Cardiac septum (tissue), 1 donor: ENCODE measurements around the gene ENOX1. TPM values are rescaled to one million over a fixed set of nuclear protein-coding genes. Genes with fewer than 3 reads are reported as not detected.

Source experiments
- DNase-seq: peaks from one replicate; pipeline ENCODE4 v3.0.0-alpha.2; 2020; ENCODE audit warnings: low spot score
- intact Hi-C: fragments of 100-400 bp; cut with DNase I; formaldehyde crosslinking; loops from one replicate; pipeline ENCODE4 v1.14.0; 2022
- total RNA-seq: library from RNA; stranded (reverse); fragmentation: NEBNext Ultra II Directional; extraction: Animal tissue kit (Norgen Biotek cat#: 25700); gene quantifications from one replicate; pipeline ENCODE4 v1.2.1, GENCODE V29; 2021
- donor health status: DM: no; HTN: no; CAD: no.

Gene ENOX1
- total RNA-seq, 1 donor from 2014 or later, result 6.6 TPM

- intact Hi-C loops, result no loop called here
- no peak for DNase-seq
These were observed 213.4 kb downstream of the ENOX1 start for GRCh38 chr13:43573361-43573740.

GRCh38 chr13:43572656-43573360 lies 214.0 kb downstream of the ENOX1 start:
- intact Hi-C loops, result no loop called here
- no peak for DNase-seq

DNA sequence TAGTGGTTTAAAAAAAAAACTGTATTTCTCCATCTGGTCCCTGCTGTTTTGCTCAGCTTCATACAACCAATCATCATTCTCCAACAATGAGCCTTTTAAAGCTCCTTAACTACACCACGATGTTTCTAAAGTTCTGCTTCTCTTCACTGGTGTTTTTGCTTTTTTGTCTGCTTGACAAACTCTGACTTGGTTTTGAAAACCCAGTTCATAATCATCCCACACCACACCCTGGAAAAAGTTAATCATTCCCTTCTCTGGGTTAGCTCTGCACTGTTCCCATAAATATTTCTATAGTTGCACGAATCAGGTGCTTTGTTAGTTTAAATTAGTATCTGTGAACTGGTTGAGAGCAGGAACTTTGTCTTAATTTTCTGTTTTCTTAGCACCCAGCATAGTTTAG lies 217.1 kb downstream of the ENOX1 start:
- intact Hi-C loops, result no loop called here
- no peak for DNase-seq

DNA sequence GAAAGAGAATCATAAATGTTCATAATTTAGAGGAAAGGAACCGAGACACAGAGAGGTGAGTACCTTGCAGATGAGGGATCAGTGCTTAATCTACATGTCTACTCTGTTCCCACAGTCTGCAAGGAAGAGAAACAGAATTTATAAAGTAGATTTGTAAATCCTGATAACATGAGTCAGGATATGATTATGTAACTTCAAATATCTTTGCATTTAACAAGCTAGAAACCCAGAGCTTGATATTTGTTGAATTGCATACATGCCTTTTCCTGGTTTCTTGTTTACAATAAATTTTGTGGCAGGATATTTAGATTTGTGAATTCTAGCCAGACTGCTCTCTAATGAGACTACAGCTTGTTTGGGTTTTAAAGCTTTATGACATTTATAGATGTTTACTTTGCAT lies 219.2 kb downstream of the ENOX1 start:
- DNase-seq, result no peak
- intact Hi-C loops, result no loop called here

- intact Hi-C loops, result no loop called here
- DNase-seq, result no peak
These were observed 221.8 kb downstream of the ENOX1 start for GRCh38 chr13:43564952-43565351.

DNA sequence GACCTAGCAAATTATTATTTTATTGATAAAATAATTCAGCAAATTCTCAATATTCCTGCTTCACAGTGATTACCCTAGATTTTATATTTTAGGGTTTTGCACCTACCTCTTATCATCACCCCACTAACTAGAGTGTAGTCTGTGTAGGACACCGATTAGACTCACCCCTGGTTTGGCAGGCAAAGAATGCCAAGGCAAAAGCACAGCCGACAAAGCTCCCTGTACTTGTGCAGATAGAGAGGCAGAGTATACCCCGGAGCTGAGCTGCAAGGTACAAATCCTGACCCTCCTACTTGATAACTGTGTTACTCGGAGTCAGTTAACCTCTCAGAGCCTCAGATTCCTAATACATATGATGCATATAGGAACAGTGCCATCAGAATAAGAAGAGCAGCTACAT lies 225.7 kb downstream of the ENOX1 start:
- DNase-seq, result no peak
- intact Hi-C loops, result no loop called here

- intact Hi-C loops, result no loop called here
These were observed 227.8 kb downstream of the ENOX1 start for GRCh38 chr13:43558939-43559338.

DNA sequence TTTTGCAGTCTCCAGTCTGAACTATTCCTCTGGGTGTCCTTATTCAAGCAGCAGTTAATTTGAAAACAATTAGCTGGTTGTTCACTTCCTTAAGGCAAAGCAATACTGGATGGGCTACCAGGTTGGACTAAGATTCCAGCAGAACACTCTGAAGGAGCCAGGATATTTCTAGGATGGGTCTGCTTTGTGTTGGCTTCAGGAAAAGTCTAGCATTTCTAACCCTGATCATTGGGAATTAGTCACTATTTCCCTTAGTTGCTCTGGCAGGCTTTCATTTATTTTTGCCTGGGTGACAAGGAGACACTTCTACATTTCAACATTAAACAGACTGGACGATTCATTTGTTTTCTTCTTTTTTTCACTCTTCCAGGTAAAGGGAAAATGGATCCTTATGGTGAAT lies 228.4 kb downstream of the ENOX1 start:
- DNase-seq, result no peak
- intact Hi-C loops, result no loop called here

More at GRCh38 chr13:43558939-43559338, 227.8 kb downstream of the ENOX1 start:
- DNase-seq, result no peak

- intact Hi-C loops, result no loop called here
- no peak for DNase-seq
These were observed 231.1 kb downstream of the ENOX1 start for GRCh38 chr13:43555667-43556066.

GRCh38 chr13:43551897-43552456 lies 234.8 kb downstream of the ENOX1 start:
- intact Hi-C loops, result no loop called here
- DNase-seq, result no peak

DNA sequence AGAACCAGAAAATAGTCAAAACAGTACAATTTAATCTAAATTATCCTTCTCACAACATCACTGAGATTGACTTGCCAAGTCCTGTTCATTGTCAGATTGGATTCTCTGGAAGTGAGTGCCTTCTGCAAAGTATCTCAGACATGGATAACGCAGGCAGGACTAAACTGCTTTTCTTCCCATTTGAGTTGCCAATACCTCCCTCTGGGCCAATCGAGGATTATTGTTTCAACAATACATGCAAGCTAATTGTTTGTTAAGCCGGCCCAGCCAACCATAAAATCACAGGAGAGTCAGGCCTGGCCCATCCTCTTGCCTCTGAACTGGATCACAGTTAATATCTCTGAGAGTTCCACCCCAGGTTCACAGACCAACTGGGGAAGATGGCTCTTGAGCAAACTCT lies 240.0 kb downstream of the ENOX1 start:
- intact Hi-C loops, result loop anchor here (10.0 kb wide), 1 partner anchor 218 kb away; no protein-coding TSS in a partner anchor
- no peak for DNase-seq

DNA sequence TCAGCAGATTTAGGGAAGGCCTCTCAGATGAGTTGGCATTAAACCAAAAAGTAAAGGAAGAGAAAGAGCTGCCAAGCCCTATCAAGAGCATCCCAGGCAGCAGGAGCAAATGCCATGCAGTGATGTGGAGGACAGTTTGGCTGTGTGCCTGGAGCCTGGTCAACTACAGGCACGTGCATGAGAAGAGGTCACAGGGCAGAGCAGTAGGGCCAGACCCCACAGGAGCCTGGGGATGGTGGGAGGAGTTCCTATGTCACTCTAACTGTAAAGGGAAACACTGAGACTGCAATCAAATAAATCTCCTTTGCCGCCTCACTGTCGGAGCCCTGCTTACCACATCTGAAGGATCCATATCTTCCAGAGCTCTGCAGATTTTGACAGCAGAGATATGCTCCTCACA lies 240.5 kb downstream of the ENOX1 start:
- intact Hi-C loops, result loop anchor here (10.0 kb wide), 1 partner anchor 219 kb away; no protein-coding TSS in a partner anchor
- no peak for DNase-seq

GRCh38 chr13:43545317-43545874 lies 241.4 kb downstream of the ENOX1 start:
- intact Hi-C loops, result loop anchor here (10.0 kb wide), 1 partner anchor 219 kb away; no protein-coding TSS in a partner anchor
- no peak for DNase-seq

- DNase-seq, result no peak
- intact Hi-C loops, result loop anchor here (10.0 kb wide), 1 partner anchor 220 kb away; no protein-coding TSS in a partner anchor
These were observed 242.1 kb downstream of the ENOX1 start for GRCh38 chr13:43544631-43545030.

- DNase-seq, result no peak
- intact Hi-C loops, result loop anchor here (10.0 kb wide), 1 partner anchor 221 kb away; no protein-coding TSS in a partner anchor
These were observed 242.8 kb downstream of the ENOX1 start for GRCh38 chr13:43544011-43544410.

DNA sequence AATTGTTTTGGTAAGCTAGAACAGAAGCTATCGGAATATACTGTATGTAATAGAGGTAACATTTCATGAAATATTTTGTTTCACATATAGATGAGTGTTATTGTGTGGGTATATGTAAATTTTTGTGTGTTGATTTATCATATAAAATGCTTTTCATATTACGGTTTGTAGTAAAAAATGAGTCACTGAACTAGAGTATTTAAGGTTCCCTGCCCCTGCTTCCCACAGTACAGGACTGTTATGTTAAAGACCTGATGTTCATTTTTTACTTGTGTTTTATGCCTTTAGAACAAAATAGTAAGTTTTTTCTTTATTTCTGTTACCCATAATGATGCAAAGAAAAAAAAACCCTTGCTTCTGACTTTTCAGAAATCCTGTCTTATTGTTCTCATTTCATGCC lies 243.4 kb downstream of the ENOX1 start:
- no peak for DNase-seq
- intact Hi-C loops, result loop anchor here (10.0 kb wide), 1 partner anchor 221 kb away; no protein-coding TSS in a partner anchor

GRCh38 chr13:43537124-43537523 lies 249.6 kb downstream of the ENOX1 start:
- intact Hi-C loops, result no loop called here
- no peak for DNase-seq

GRCh38 chr13:43529796-43530195 lies 257.0 kb downstream of the ENOX1 start:
- intact Hi-C loops, result no loop called here

DNA sequence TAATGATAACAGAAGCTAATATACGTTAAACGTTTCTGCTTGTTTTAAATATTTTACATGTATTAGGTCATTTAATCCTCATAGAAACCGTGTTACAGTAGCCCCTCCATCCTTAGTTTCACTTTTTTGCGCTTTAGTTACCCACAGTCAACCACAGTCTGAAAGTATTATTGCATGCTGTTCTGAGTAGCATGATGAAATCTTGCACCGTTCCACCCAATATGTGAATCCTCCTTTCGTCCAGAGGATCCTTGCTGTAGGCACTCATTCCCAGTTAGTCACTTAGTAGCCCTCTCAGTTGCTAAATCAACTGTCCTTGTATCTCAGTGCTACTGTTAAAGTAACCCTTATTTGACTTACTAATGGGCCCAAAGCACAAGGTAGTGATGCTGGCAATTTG lies 257.8 kb downstream of the ENOX1 start:
- no peak for DNase-seq
- intact Hi-C loops, result no loop called here

More at GRCh38 chr13:43529796-43530195, 257.0 kb downstream of the ENOX1 start:
- no peak for DNase-seq

DNA sequence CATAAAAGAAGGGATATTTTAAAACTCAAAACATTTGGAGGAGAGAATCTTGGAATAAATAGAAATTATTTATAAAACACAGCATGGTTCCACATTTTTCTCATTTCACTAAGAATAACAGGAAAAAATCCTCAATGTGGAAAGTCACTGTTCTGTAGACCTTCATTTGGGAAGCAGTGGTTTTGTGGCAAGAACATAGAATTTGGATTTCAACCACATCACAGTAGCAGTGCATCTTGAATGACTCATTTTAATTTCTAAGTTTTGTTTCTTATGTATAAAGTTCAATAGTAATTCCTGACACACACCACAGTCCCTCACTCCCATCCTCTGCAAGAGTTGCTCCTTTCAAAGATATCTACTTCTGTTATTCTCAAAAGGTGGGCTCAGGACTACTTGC lies 264.0 kb downstream of the ENOX1 start:
- intact Hi-C loops, result no loop called here
- no peak for DNase-seq

DNA sequence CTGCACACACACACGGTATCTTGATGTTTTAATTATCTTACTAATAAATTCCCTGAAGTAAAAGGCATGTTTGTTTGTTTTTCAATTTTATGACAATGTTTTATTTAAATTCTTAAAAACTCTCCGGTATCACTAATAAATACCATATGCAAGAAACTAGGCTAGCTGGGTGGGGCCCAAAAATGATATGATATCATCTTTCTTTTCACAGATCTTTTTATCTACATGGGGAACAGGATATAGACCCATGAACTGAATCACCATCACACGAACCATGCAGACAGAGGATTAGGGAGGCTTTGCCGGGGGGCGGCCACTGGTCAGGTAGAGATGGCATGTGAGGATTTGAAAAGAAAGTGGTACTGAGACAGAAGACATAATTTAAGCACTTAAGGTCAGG lies 266.4 kb downstream of the ENOX1 start:
- no peak for DNase-seq
- intact Hi-C loops, result no loop called here
